Measurements from ENCODE around the gene CSNK1A1. TPM values are rescaled to one million over a fixed set of nuclear protein-coding genes. Genes with fewer than 3 reads are reported as not detected.
"Not testable (repeated sequence)": the region's sequence is repeated elsewhere in the genome, so short reads cannot be mapped to it uniquely, and the experiment has no call there.

Gene CSNK1A1
- total RNA-seq, 1 donor from 2014 or later: 520 TPM

- no peak for DNase-seq
These were observed 60.4 kb downstream of the CSNK1A1 start for GRCh38 chr5:149490599-149491485.

GRCh38 chr5:149489605-149490037 lies 61.6 kb downstream of the CSNK1A1 start:
- DNase-seq: no peak

- DNase-seq: no peak
These were observed 62.5 kb downstream of the CSNK1A1 start for GRCh38 chr5:149488645-149489306.

GRCh38 chr5:149487672-149488071 lies 63.6 kb downstream of the CSNK1A1 start:
- no peak for DNase-seq

- DNase-seq: no peak
These were observed 64.3 kb downstream of the CSNK1A1 start for GRCh38 chr5:149486726-149487635.

GRCh38 chr5:149485655-149486615 lies 65.3 kb downstream of the CSNK1A1 start:
- no peak for DNase-seq

- DNase-seq: no peak
These were observed 69.8 kb downstream of the CSNK1A1 start for GRCh38 chr5:149481485-149481884.

- DNase-seq: no peak
These were observed 72.5 kb downstream of the CSNK1A1 start for GRCh38 chr5:149478761-149479160.

- DNase-seq: no peak
These were observed 75.5 kb downstream of the CSNK1A1 start for GRCh38 chr5:149475777-149476176.

- no peak for DNase-seq
These were observed 77.0 kb downstream of the CSNK1A1 start for GRCh38 chr5:149474198-149474597.

GRCh38 chr5:149473441-149473840 lies 77.8 kb downstream of the CSNK1A1 start:
- DNase-seq: no peak

GRCh38 chr5:149472399-149472798 lies 78.8 kb downstream of the CSNK1A1 start:
- no peak for DNase-seq

GRCh38 chr5:149471406-149472183 lies 79.6 kb downstream of the CSNK1A1 start:
- no peak for DNase-seq

GRCh38 chr5:149470942-149471341 lies 80.3 kb downstream of the CSNK1A1 start:
- no peak for DNase-seq

GRCh38 chr5:149466457-149466972 lies 84.7 kb downstream of the CSNK1A1 start:
- DNase-seq: peak; percentile 23

- no peak for DNase-seq
These were observed 86.3 kb downstream of the CSNK1A1 start for GRCh38 chr5:149464796-149465489.

- not testable (repeated sequence) for DNase-seq
These were observed 89.3 kb downstream of the CSNK1A1 start for GRCh38 chr5:149461907-149462306.

- DNase-seq: no peak
These were observed 91.3 kb downstream of the CSNK1A1 start for GRCh38 chr5:149459891-149460290.

GRCh38 chr5:149457393-149457763 lies 93.9 kb downstream of the CSNK1A1 start:
- no peak for DNase-seq

Data from occipital lobe (tissue), 2 donors.